GM20000 (cell line): ENCODE results near the gene TPCN2.
A peak's percentile ranks its signal among the peaks of the same experiment; 100 is the strongest.

Experiments
- DNase-seq: peaks from one replicate; pipeline ENCODE4 v3.0.0; 2012; ENCODE audit warnings: low spot score
- CTCF ChIP-seq: IDR thresholded peaks from 2 replicates; pipeline ENCODE4 v1.5.1; 2012; ENCODE audit warnings: mild to moderate bottlenecking, control low read depth; ENCODE audit errors: extremely low read depth, missing control alignments

TPCN2 gene

GRCh38 chr11:69006816-69007215, 41.9 kb upstream of the TPCN2 start:
- DNase-seq: no peak
- no peak for TF ChIP-seq CTCF

- TF ChIP-seq CTCF: no peak
- DNase-seq: no peak
These were observed 40.8 kb upstream of the TPCN2 start for GRCh38 chr11:69007975-69008381.

- DNase-seq: no peak
- TF ChIP-seq CTCF: no peak
These were observed 39.8 kb upstream of the TPCN2 start for GRCh38 chr11:69008737-69009440.

- TF ChIP-seq CTCF: no peak
- no peak for DNase-seq
These were observed 39.1 kb upstream of the TPCN2 start for GRCh38 chr11:69009441-69010211.

GRCh38 chr11:69010361-69010891, 38.3 kb upstream of the TPCN2 start:
- no peak for TF ChIP-seq CTCF
- DNase-seq: peak; percentile 32

GRCh38 chr11:69010964-69011623, 37.6 kb upstream of the TPCN2 start:
- peak; percentile 56 for DNase-seq
- no peak for TF ChIP-seq CTCF

GRCh38 chr11:69011624-69012091, 37.1 kb upstream of the TPCN2 start:
- TF ChIP-seq CTCF: no peak
- no peak for DNase-seq
